Measurements from ENCODE around the gene KDSR. TPM values are rescaled to one million over a fixed set of nuclear protein-coding genes. Genes with fewer than 3 reads are reported as not detected.

Gene KDSR
- total and polyA plus RNA-seq, 4 donors = 22.3 to 62.1 (median 42.5) TPM

- DNase-seq (peak; percentile 39 to 64 (median 59)), ATAC-seq (ENCODE audit: insufficient read depth, low FRiP score) (peak; percentile 23)
- Histone ChIP-seq H3K27ac (ENCODE audit: low read depth in 1 of 2, low read length in 1 of 2) (peak overlapping the region in 1 of 2 donors; percentile 28), H3K9me3 (ENCODE audit: control insufficient read depth in 4 of 4, insufficient read depth in 3 of 4, low read length in 3 of 4) (no peaks in the 10 kb centered on the region), H3K36me3 (ENCODE audit: control insufficient read depth in 4 of 4, insufficient read depth in 4 of 4, low read length in 4 of 4) (no peaks in the 10 kb centered on the region), H3K4me1 (ENCODE audit: control insufficient read depth in 5 of 5, insufficient read depth in 5 of 5, low read length in 5 of 5) (peaks cover 0 to 46% (median 5%) of the 10 kb centered on the region in 5 donors), H3K9ac (ENCODE audit: insufficient read depth in 1 of 2, low read length in 2 of 2) (peak overlapping the region; percentile 27 to 54), H3K27me3 (ENCODE audit: control insufficient read depth in 3 of 3, insufficient read depth in 3 of 3, low read length in 2 of 3) (no peaks in the 10 kb centered on the region), H3K4me3 (peak overlapping the region; percentile 30)
- 8 to 10% methylated on average over 60 to 66 of the region's 66 CpGs for WGBS, 2 donors
- TF ChIP-seq CTCF (IDR thresholded peaks at IDR 0.05; ENCODE audit: control extremely low read depth, extremely low read depth) = peak; percentile 18
These were observed 48.8 kb downstream of the KDSR start for GRCh38 chr18:63317982-63318888.

GRCh38 chr18:63317556-63317946 is 49.5 kb downstream of the KDSR start:
- no peak for ATAC-seq (ENCODE audit: insufficient read depth, low FRiP score)
- TF ChIP-seq CTCF (IDR thresholded peaks at IDR 0.05; ENCODE audit: control extremely low read depth, extremely low read depth) = no peak
- no peaks in the 10 kb centered on the region for H3K36me3 ChIP-seq (ENCODE audit: control insufficient read depth in 4 of 4, insufficient read depth in 4 of 4, low read length in 4 of 4)
- H3K4me1 ChIP-seq (ENCODE audit: control insufficient read depth in 5 of 5, insufficient read depth in 5 of 5, low read length in 5 of 5) = peaks cover 0 to 48% (median 5%) of the 10 kb centered on the region in 5 donors
- H3K27me3 ChIP-seq (ENCODE audit: control insufficient read depth in 3 of 3, insufficient read depth in 3 of 3, low read length in 2 of 3) = no peaks in the 10 kb centered on the region
- H3K9ac ChIP-seq (ENCODE audit: insufficient read depth in 1 of 2, low read length in 2 of 2) = no peak overlapping the region
- no peak for DNase-seq
- no peak overlapping the region for H3K27ac ChIP-seq (ENCODE audit: low read depth in 1 of 2, low read length in 1 of 2)
- H3K4me3 ChIP-seq = peak overlapping the region; percentile 30
- WGBS, 2 donors = 76 to 82% methylated on average over 10 of the region's 10 CpGs
- H3K9me3 ChIP-seq (ENCODE audit: control insufficient read depth in 4 of 4, insufficient read depth in 3 of 4, low read length in 3 of 4) = no peaks in the 10 kb centered on the region

GRCh38 chr18:63316612-63317555 is 50.1 kb downstream of the KDSR start:
- H3K36me3 ChIP-seq (ENCODE audit: control insufficient read depth in 4 of 4, insufficient read depth in 4 of 4, low read length in 4 of 4) = no peaks in the 10 kb centered on the region
- H3K4me1 ChIP-seq (ENCODE audit: control insufficient read depth in 5 of 5, insufficient read depth in 5 of 5, low read length in 5 of 5) = peaks cover 0 to 49% (median 5%) of the 10 kb centered on the region in 5 donors
- TF ChIP-seq CTCF (IDR thresholded peaks at IDR 0.05; ENCODE audit: control extremely low read depth, extremely low read depth) = no peak
- H3K27ac ChIP-seq (ENCODE audit: low read depth in 1 of 2, low read length in 1 of 2) = no peak overlapping the region
- ATAC-seq (ENCODE audit: insufficient read depth, low FRiP score) (no peak), DNase-seq (no peak)
- no peaks in the 10 kb centered on the region for H3K9me3 ChIP-seq (ENCODE audit: control insufficient read depth in 4 of 4, insufficient read depth in 3 of 4, low read length in 3 of 4)
- H3K27me3 ChIP-seq (ENCODE audit: control insufficient read depth in 3 of 3, insufficient read depth in 3 of 3, low read length in 2 of 3) = no peaks in the 10 kb centered on the region
- WGBS, 2 donors = 81 to 85% methylated on average over 4 of the region's 4 CpGs
- H3K9ac ChIP-seq (ENCODE audit: insufficient read depth in 1 of 2, low read length in 2 of 2) = no peak overlapping the region
- no peak overlapping the region for H3K4me3 ChIP-seq

Data from lung (tissue), 12 donors.